PC-9 (cell line): ENCODE results near the gene DHX36. TPM values are rescaled to one million over a fixed set of nuclear protein-coding genes. Genes with fewer than 3 reads are reported as not detected.

ENCODE experiments used
- BruUV-seq: library from RNA; stranded (reverse); fragments of 400-500 nt; replicated peaks from 2 replicates; lab custom pipeline; 2021; lab: Mats Ljungman, UMichigan
- CTCF ChIA-PET: fragments of 300-600 bp; sonication (Branson Sonifier 250); formaldehyde crosslinking; loops from one replicate; lab custom pipeline; 2022; ENCODE audit warnings: antibody characterized with exemption; lab: Charles Lee
- POLR2A ChIA-PET: fragments of 300-600 bp; sonication (Branson Sonifier 250); formaldehyde crosslinking; loops from one replicate; lab custom pipeline; 2022; ENCODE audit warnings: antibody characterized with exemption; ENCODE audit not compliant: unreplicated experiment; lab: Charles Lee
- DNase-seq, 2 experiments: peaks; one replicate each; pipeline versions ENCODE4 v3.0.0 to v3.0.0-alpha.2; 2015 to 2022; ENCODE audit warnings: mixed read lengths in 1 of 2
- H2AFZ ChIP-seq: fragments of 200-600 bp; sonication (generic); 2 replicates; pipeline ENCODE4 v1.8.1; 2017; ENCODE audit warnings: antibody characterized with exemption
- H3F3A ChIP-seq: fragments of 200-600 bp; sonication (generic); 2 replicates; pipeline ENCODE4 v1.8.1; 2017; ENCODE audit warnings: antibody characterized with exemption, mild to moderate bottlenecking, low read depth; ENCODE audit not compliant: insufficient read depth
- H3K27ac ChIP-seq: fragments of 200-600 bp; sonication (generic); 2 replicates; pipeline ENCODE4 v1.6.1; 2016; ENCODE audit warnings: mixed run types
- H3K27me3 ChIP-seq: fragments of 200-600 bp; sonication (generic); 2 replicates; pipeline ENCODE4 v1.6.1; 2016; ENCODE audit warnings: low read depth, mixed run types; ENCODE audit not compliant: insufficient read depth
- H3K36me3 ChIP-seq: fragments of 200-600 bp; sonication (generic); 2 replicates; pipeline ENCODE4 v1.6.1; 2016; ENCODE audit warnings: low read depth, mixed run types
- H3K4me1 ChIP-seq: fragments of 200-600 bp; sonication (generic); replicated peaks from 2 replicates; pipeline ENCODE4 v1.6.1; 2016; ENCODE audit warnings: mixed run types; ENCODE audit not compliant: insufficient read depth
- H3K4me2 ChIP-seq: fragments of 200-600 bp; sonication (generic); 2 replicates; pipeline ENCODE4 v1.6.1; 2017; ENCODE audit warnings: mixed run types
- H3K4me3 ChIP-seq: fragments of 200-600 bp; sonication (generic); 2 replicates; pipeline ENCODE4 v1.6.1; 2016; ENCODE audit warnings: mixed run types
- H3K79me2 ChIP-seq: fragments of 200-600 bp; sonication (generic); 2 replicates; pipeline ENCODE4 v1.6.1; 2017; ENCODE audit warnings: low read depth, mixed run types
- H3K9me2 ChIP-seq: fragments of 200-600 bp; sonication (generic); 2 replicates; pipeline ENCODE4 v1.8.1; 2017; ENCODE audit warnings: mild to moderate bottlenecking; ENCODE audit not compliant: insufficient read depth
- H3K9me3 ChIP-seq: fragments of 200-600 bp; sonication (generic); 2 replicates; pipeline ENCODE4 v1.8.1; 2016; ENCODE audit warnings: low read depth; ENCODE audit not compliant: insufficient read depth
- H4K20me1 ChIP-seq: fragments of 200-600 bp; sonication (generic); 2 replicates; pipeline ENCODE4 v1.8.1; 2017; ENCODE audit not compliant: insufficient read depth
- CTCF ChIP-seq: fragments of 200-600 bp; sonication (generic); conservative IDR thresholded peaks from 2 replicates; pipeline ENCODE4 v1.6.1; 2017; ENCODE audit warnings: mixed run types, antibody characterized with exemption, mild to moderate bottlenecking, moderate library complexity
- EZH2 ChIP-seq: fragments of 200-600 bp; sonication (generic); IDR thresholded peaks from 2 replicates; pipeline ENCODE4 v1.8.0; 2017; ENCODE audit warnings: antibody characterized with exemption, low read depth
- intact Hi-C: fragments of 100-400 bp; cut with micrococcal nuclease; formaldehyde crosslinking; loops from one replicate; pipeline ENCODE4 v1.10.0; 2022; ENCODE audit not compliant: unreplicated experiment
- total RNA-seq: library from RNA; stranded (reverse); gene quantifications from 2 replicates; pipeline ENCODE4 v1.2.3, GENCODE V29; 2021

Gene DHX36
- total RNA-seq, 1 experiment from 2014 or later = 64.2 TPM

GRCh38 chr3:154338008-154338407, 13.7 kb upstream of the DHX36 start:
- no TSS peak for BruUV-seq
- H4K20me1 ChIP-seq = no peaks in the 10 kb centered on the region
- ChIA-PET POLR2A (no interaction called here), CTCF (no interaction called here)
- no peaks in the 10 kb centered on the region for H3K9me2 ChIP-seq
- H3F3A ChIP-seq = no peaks in the 10 kb centered on the region
- TF ChIP-seq CTCF = no peak
- TF ChIP-seq EZH2 = no peak
- intact Hi-C loops = loop anchor here (5.0 to 10.0 kb wide), 3 partner anchors 207 to 409 kb away; no protein-coding TSS in a partner anchor
- no peaks in the 10 kb centered on the region for H3K27me3 ChIP-seq
- no peaks in the 10 kb centered on the region for H3K4me1 ChIP-seq
- H3K9me3 ChIP-seq = no peaks in the 10 kb centered on the region
- 0 out of 2 replicates have a peak overlapping the region, but pooled peaks have one; percentile 20 for H2AFZ ChIP-seq
- H3K27ac ChIP-seq = no peak overlapping the region
- H3K36me3 ChIP-seq = no peaks in the 10 kb centered on the region
- no peak for DNase-seq
- H3K79me2 ChIP-seq = no peaks in the 10 kb centered on the region
- H3K4me3 ChIP-seq = no peak overlapping the region
- H3K4me2 ChIP-seq = no peak overlapping the region

- TF ChIP-seq CTCF = peak; percentile 79
- TF ChIP-seq EZH2 = no peak
- H3F3A ChIP-seq = no peaks in the 10 kb centered on the region
- no peaks in the 10 kb centered on the region for H4K20me1 ChIP-seq
- H2AFZ ChIP-seq = no peak overlapping the region
- no peak overlapping the region for H3K27ac ChIP-seq
- no peaks in the 10 kb centered on the region for H3K9me2 ChIP-seq
- H3K27me3 ChIP-seq = no peaks in the 10 kb centered on the region
- no TSS peak for BruUV-seq
- H3K4me3 ChIP-seq = no peak overlapping the region
- H3K9me3 ChIP-seq = no peaks in the 10 kb centered on the region
- peak in 1 of 2 experiments; percentile 43 for DNase-seq
- H3K36me3 ChIP-seq = no peaks in the 10 kb centered on the region
- ChIA-PET CTCF (no interaction called here), POLR2A (no interaction called here)
- no peaks in the 10 kb centered on the region for H3K79me2 ChIP-seq
- no peaks in the 10 kb centered on the region for H3K4me1 ChIP-seq
- intact Hi-C loops = loop anchor here (5.0 to 10.0 kb wide), 3 partner anchors 210 to 412 kb away; no protein-coding TSS in a partner anchor
- no peak overlapping the region for H3K4me2 ChIP-seq
Observed at GRCh38 chr3:154334973-154335420, 10.7 kb upstream of the DHX36 start.

GRCh38 chr3:154327871-154328270, 3.6 kb upstream of the DHX36 start:
- H3K9me2 ChIP-seq = no peaks in the 10 kb centered on the region
- CTCF ChIA-PET = no interaction called here

More at GRCh38 chr3:154327871-154328270, 3.6 kb upstream of the DHX36 start:
- no peak for DNase-seq
- H3K79me2 ChIP-seq = peaks cover 19% of the 10 kb centered on the region
- POLR2A ChIA-PET = no interaction called here
- no peaks in the 10 kb centered on the region for H3K27me3 ChIP-seq
- BruUV-seq = no TSS peak
- no peak overlapping the region for H3K4me3 ChIP-seq
- H3K27ac ChIP-seq = no peak overlapping the region
- H3F3A ChIP-seq = no peaks in the 10 kb centered on the region
- H2AFZ ChIP-seq = peak overlapping the region; percentile 14; the same call in 1 of the 2 replicates
- no peak overlapping the region for H3K4me2 ChIP-seq
- no peak for TF ChIP-seq EZH2
- TF ChIP-seq CTCF = no peak
- no peaks in the 10 kb centered on the region for H3K36me3 ChIP-seq
- peaks cover 9% of the 10 kb centered on the region for H3K4me1 ChIP-seq
- H4K20me1 ChIP-seq = no peaks in the 10 kb centered on the region; the same call in 1 of the 2 replicates
- no peaks in the 10 kb centered on the region for H3K9me3 ChIP-seq
- intact Hi-C loops = no loop called here
